ENCODE data around the gene PDZD7. TPM values are rescaled to one million over a fixed set of nuclear protein-coding genes. Genes with fewer than 3 reads are reported as not detected.
"Not testable (repeated sequence)": the region's sequence is repeated elsewhere in the genome, so short reads cannot be mapped to it uniquely, and the experiment has no call there.

Gene PDZD7
- total RNA-seq, 1 experiment from 2014 or later = 4.5 TPM

GRCh38 chr10:101042667-101043362 lies 11.9 kb upstream of the PDZD7 start:
- in situ Hi-C loops (cut with HindIII; ENCODE audit: low sequenced_read_pairs) = no loop called here
- DNase-seq (ENCODE audit: low spot score) = peak; percentile 96

- in situ Hi-C loops (cut with HindIII; ENCODE audit: low sequenced_read_pairs) = no loop called here
- DNase-seq (ENCODE audit: low spot score) = no peak
Observed at GRCh38 chr10:101042118-101042517, 11.2 kb upstream of the PDZD7 start.

GRCh38 chr10:101041252-101041761 lies 10.4 kb upstream of the PDZD7 start:
- in situ Hi-C loops (cut with HindIII; ENCODE audit: low sequenced_read_pairs) = no loop called here
- DNase-seq (ENCODE audit: low spot score) = peak; percentile 93

- in situ Hi-C loops (cut with HindIII; ENCODE audit: low sequenced_read_pairs) = no loop called here
- no peak for DNase-seq (ENCODE audit: low spot score)
Observed at GRCh38 chr10:101040851-101041250, 9.9 kb upstream of the PDZD7 start.

- in situ Hi-C loops (cut with HindIII; ENCODE audit: low sequenced_read_pairs) = no loop called here
Observed at GRCh38 chr10:101040061-101040460, 9.1 kb upstream of the PDZD7 start.

GRCh38 chr10:101038484-101038883 lies 7.6 kb upstream of the PDZD7 start:
- in situ Hi-C loops (cut with HindIII; ENCODE audit: low sequenced_read_pairs) = no loop called here
- no peak for DNase-seq (ENCODE audit: low spot score)

More at GRCh38 chr10:101040061-101040460, 9.1 kb upstream of the PDZD7 start:
- DNase-seq (ENCODE audit: low spot score) = no peak

GRCh38 chr10:101036726-101037125 lies 5.8 kb upstream of the PDZD7 start:
- in situ Hi-C loops (cut with HindIII; ENCODE audit: low sequenced_read_pairs) = no loop called here
- DNase-seq (ENCODE audit: low spot score) = no peak

- in situ Hi-C loops (cut with HindIII; ENCODE audit: low sequenced_read_pairs) = no loop called here
- no peak for DNase-seq (ENCODE audit: low spot score)
Observed at GRCh38 chr10:101035916-101036702, 5.2 kb upstream of the PDZD7 start.

GRCh38 chr10:101035314-101035713 lies 4.4 kb upstream of the PDZD7 start:
- in situ Hi-C loops (cut with HindIII; ENCODE audit: low sequenced_read_pairs) = no loop called here
- DNase-seq (ENCODE audit: low spot score) = no peak

GRCh38 chr10:101034404-101034803 lies 3.5 kb upstream of the PDZD7 start:
- in situ Hi-C loops (cut with HindIII; ENCODE audit: low sequenced_read_pairs); DNase-seq (ENCODE audit: low spot score): not testable (repeated sequence)

- no peak for DNase-seq (ENCODE audit: low spot score)
- in situ Hi-C loops (cut with HindIII; ENCODE audit: low sequenced_read_pairs) = no loop called here
Observed at GRCh38 chr10:101033276-101033675, 2.3 kb upstream of the PDZD7 start.

GRCh38 chr10:101032637-101033224 lies 1.8 kb upstream of the PDZD7 start:
- DNase-seq (ENCODE audit: low spot score) = peak; percentile 92
- in situ Hi-C loops (cut with HindIII; ENCODE audit: low sequenced_read_pairs) = no loop called here

- in situ Hi-C loops (cut with HindIII; ENCODE audit: low sequenced_read_pairs) = no loop called here
- DNase-seq (ENCODE audit: low spot score) = peak; percentile 88
Observed at GRCh38 chr10:101031796-101032636, 1.1 kb upstream of the PDZD7 start.

GRCh38 chr10:101030496-101031127 lies 317 bp downstream of the PDZD7 start:
- in situ Hi-C loops (cut with HindIII; ENCODE audit: low sequenced_read_pairs) = no loop called here
- DNase-seq (ENCODE audit: low spot score) = no peak

- in situ Hi-C loops (cut with HindIII; ENCODE audit: low sequenced_read_pairs) = no loop called here
- peak; percentile 34 for DNase-seq (ENCODE audit: low spot score)
Observed at GRCh38 chr10:101029520-101030295, 1.2 kb downstream of the PDZD7 start.

- peak; percentile 33 for DNase-seq (ENCODE audit: low spot score)
- in situ Hi-C loops (cut with HindIII; ENCODE audit: low sequenced_read_pairs) = no loop called here
Observed at GRCh38 chr10:101028446-101029337, 2.2 kb downstream of the PDZD7 start.

GRCh38 chr10:101027106-101027720 lies 3.7 kb downstream of the PDZD7 start:
- in situ Hi-C loops (cut with HindIII; ENCODE audit: low sequenced_read_pairs) = no loop called here
- no peak for DNase-seq (ENCODE audit: low spot score)

Data from G401 (cell line).